ENCODE results near the gene MFGE8. TPM values are rescaled to one million over a fixed set of nuclear protein-coding genes. Genes with fewer than 3 reads are reported as not detected.

The MFGE8 gene
- polyA plus RNA-seq, 1 of the 3 experiments (the other 2 are of a cell fraction), result 247 TPM

GRCh38 chr15:88918738-88919137 is 5.6 kb upstream of the MFGE8 start (continued):
- TF ChIP-seq EP300 (IDR thresholded peaks at IDR 0.05; ENCODE audit: borderline replicate concordance in 1 of 2, low read depth in 1 of 2, low read length in 1 of 2), result peak in 1 of 2 experiments; percentile 53; a peak in 1 of 4 replicates
- no peak for TF ChIP-seq TAF1 (IDR thresholded peaks at IDR 0.05; ENCODE audit: borderline replicate concordance, low read depth, low read length)
- peak; percentile 77 for TF ChIP-seq JUND (IDR thresholded peaks at IDR 0.05)
- no peak for TF ChIP-seq ELF1 (IDR thresholded peaks at IDR 0.05)
- no peak for TF ChIP-seq CHD2 (IDR thresholded peaks at IDR 0.05; ENCODE audit: low read length, partially characterized antibody)
- TF ChIP-seq GATA2 (CRISPR knock-in tag; IDR thresholded peaks at IDR 0.05), result no peak
- TF ChIP-seq FOXJ3 (CRISPR knock-in tag; IDR thresholded peaks at IDR 0.05), result no peak
- no peak for TF ChIP-seq SMC3 (IDR thresholded peaks at IDR 0.05; ENCODE audit: low read depth, low read length)
- TF ChIP-seq ZBTB33 (IDR thresholded peaks at IDR 0.05; ENCODE audit: borderline replicate concordance, low read depth), result no peak
- peak; percentile 75 for TF ChIP-seq NFIC (IDR thresholded peaks at IDR 0.05; ENCODE audit: borderline replicate concordance)
- TF ChIP-seq CTCF (IDR thresholded peaks at IDR 0.05), result no peak
- TF ChIP-seq MXI1 (IDR thresholded peaks at IDR 0.05; ENCODE audit: low read depth, low read length), result no peak
- TF ChIP-seq GABPA (IDR thresholded peaks at IDR 0.05; ENCODE audit: low read depth), result no peak
- no peak; the same call in 1 of the 2 replicates for TF ChIP-seq POLR2AphosphoS5 (IDR thresholded peaks at IDR 0.05; ENCODE audit: low read depth, low read length)
- TF ChIP-seq YY1 (IDR thresholded peaks at IDR 0.05; ENCODE audit: low read depth), result no peak
- TF ChIP-seq, protein P1, sequence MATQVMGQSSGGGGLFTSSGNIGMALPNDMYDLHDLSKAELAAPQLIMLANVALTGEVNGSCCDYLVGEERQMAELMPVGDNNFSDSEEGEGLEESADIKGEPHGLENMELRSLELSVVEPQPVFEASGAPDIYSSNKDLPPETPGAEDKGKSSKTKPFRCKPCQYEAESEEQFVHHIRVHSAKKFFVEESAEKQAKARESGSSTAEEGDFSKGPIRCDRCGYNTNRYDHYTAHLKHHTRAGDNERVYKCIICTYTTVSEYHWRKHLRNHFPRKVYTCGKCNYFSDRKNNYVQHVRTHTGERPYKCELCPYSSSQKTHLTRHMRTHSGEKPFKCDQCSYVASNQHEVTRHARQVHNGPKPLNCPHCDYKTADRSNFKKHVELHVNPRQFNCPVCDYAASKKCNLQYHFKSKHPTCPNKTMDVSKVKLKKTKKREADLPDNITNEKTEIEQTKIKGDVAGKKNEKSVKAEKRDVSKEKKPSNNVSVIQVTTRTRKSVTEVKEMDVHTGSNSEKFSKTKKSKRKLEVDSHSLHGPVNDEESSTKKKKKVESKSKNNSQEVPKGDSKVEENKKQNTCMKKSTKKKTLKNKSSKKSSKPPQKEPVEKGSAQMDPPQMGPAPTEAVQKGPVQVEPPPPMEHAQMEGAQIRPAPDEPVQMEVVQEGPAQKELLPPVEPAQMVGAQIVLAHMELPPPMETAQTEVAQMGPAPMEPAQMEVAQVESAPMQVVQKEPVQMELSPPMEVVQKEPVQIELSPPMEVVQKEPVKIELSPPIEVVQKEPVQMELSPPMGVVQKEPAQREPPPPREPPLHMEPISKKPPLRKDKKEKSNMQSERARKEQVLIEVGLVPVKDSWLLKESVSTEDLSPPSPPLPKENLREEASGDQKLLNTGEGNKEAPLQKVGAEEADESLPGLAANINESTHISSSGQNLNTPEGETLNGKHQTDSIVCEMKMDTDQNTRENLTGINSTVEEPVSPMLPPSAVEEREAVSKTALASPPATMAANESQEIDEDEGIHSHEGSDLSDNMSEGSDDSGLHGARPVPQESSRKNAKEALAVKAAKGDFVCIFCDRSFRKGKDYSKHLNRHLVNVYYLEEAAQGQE (IDR thresholded peaks at IDR 0.05; ENCODE audit: low read depth, low read length), result no peak
- TF ChIP-seq FOXM1 (IDR thresholded peaks at IDR 0.05; ENCODE audit: low read depth), result no peak
- TF ChIP-seq, protein P2, sequence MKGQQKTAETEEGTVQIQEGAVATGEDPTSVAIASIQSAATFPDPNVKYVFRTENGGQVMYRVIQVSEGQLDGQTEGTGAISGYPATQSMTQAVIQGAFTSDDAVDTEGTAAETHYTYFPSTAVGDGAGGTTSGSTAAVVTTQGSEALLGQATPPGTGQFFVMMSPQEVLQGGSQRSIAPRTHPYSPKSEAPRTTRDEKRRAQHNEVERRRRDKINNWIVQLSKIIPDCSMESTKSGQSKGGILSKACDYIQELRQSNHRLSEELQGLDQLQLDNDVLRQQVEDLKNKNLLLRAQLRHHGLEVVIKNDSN (IDR thresholded peaks at IDR 0.05; ENCODE audit: borderline replicate concordance, low read depth), result peak; percentile 57; the same call in 1 of the 2 replicates
- peak; percentile 35; the same call in 1 of the 2 replicates for TF ChIP-seq TEAD4 (IDR thresholded peaks at IDR 0.05; ENCODE audit: borderline replicate concordance, insufficient read depth)
- TF ChIP-seq MEF2A (IDR thresholded peaks at IDR 0.05; ENCODE audit: borderline replicate concordance, low read depth), result 0 out of 2 replicates have a peak, but pooled peaks have one; percentile 35
- peak; percentile 60 for TF ChIP-seq TCF12 (IDR thresholded peaks at IDR 0.05)
- TF ChIP-seq RAD21 (IDR thresholded peaks at IDR 0.05; ENCODE audit: low read length), result no peak

Data from SK-N-SH (cell line).